Loucy (cell line): ENCODE measurements around the gene UBASH3A.

Source experiments
- H2AFZ ChIP-seq: fragments of 200-600 bp; sonication (generic); 2 replicates; pipeline ENCODE4 v1.6.0; 2016; ENCODE audit warnings: antibody characterized with exemption, mild to moderate bottlenecking, low read length, moderate library complexity
- H3F3A ChIP-seq: fragments of 200-600 bp; 2 replicates; pipeline ENCODE4 v1.6.0; 2016; ENCODE audit warnings: antibody characterized with exemption, low read depth, mild to moderate bottlenecking
- H3K27me3 ChIP-seq: fragments of 200-600 bp; sonication (generic); 2 replicates; pipeline ENCODE4 v1.6.1; 2014; ENCODE audit warnings: low read length, mild to moderate bottlenecking; ENCODE audit not compliant: insufficient read depth, poor library complexity, severe bottlenecking
- H3K36me3 ChIP-seq: fragments of 200-600 bp; sonication (generic); 2 replicates; pipeline ENCODE4 v1.6.1; 2016; ENCODE audit warnings: low read length; ENCODE audit not compliant: insufficient read depth
- H3K4me1 ChIP-seq: fragments of 200-600 bp; sonication (generic); 2 replicates; pipeline ENCODE4 v1.5.1; 2014; ENCODE audit warnings: low read length, mild to moderate bottlenecking; ENCODE audit not compliant: insufficient read depth, poor library complexity, severe bottlenecking
- H3K4me2 ChIP-seq: fragments of 200-600 bp; sonication (generic); 2 replicates; pipeline ENCODE4 v1.6.0; 2014; ENCODE audit warnings: antibody characterized with exemption, low read length, low read depth, mild to moderate bottlenecking; ENCODE audit not compliant: poor library complexity, severe bottlenecking
- H3K4me3 ChIP-seq: fragments of 200-600 bp; sonication (generic); 2 replicates; pipeline ENCODE4 v1.5.1; 2014; ENCODE audit warnings: low read length, mild to moderate bottlenecking, mixed read lengths; ENCODE audit not compliant: poor library complexity, severe bottlenecking
- H3K79me2 ChIP-seq: fragments of 200-600 bp; sonication (generic); 2 replicates; pipeline ENCODE4 v1.6.1; 2014; ENCODE audit warnings: low read length; ENCODE audit not compliant: insufficient read depth
- H3K9ac ChIP-seq: fragments of 200-600 bp; sonication (generic); 2 replicates; pipeline ENCODE4 v1.6.0; 2014; ENCODE audit warnings: mild to moderate bottlenecking, low read depth, low read length, moderate library complexity; ENCODE audit not compliant: poor library complexity, severe bottlenecking
- H3K9me2 ChIP-seq: fragments of 200-600 bp; sonication (generic); replicated peaks from 2 replicates; pipeline ENCODE4 v1.6.1; 2016; ENCODE audit warnings: low read depth, low read length, mixed read lengths
- H3K9me3 ChIP-seq: fragments of 200-600 bp; sonication (generic); 2 replicates; pipeline ENCODE4 v1.6.1; 2014; ENCODE audit warnings: mild to moderate bottlenecking, antibody characterized with exemption, low read length, low read depth; ENCODE audit not compliant: insufficient read depth
- H4K20me1 ChIP-seq: fragments of 200-600 bp; sonication (generic); 2 replicates; pipeline ENCODE4 v1.6.0; 2014; ENCODE audit warnings: antibody characterized with exemption, low read length, mild to moderate bottlenecking; ENCODE audit not compliant: insufficient read depth, poor library complexity, severe bottlenecking
- EZH2phosphoT487 ChIP-seq: fragments of 200-600 bp; IDR thresholded peaks from 2 replicates; pipeline ENCODE4 v1.6.1; 2018; ENCODE audit warnings: antibody characterized with exemption, mild to moderate bottlenecking, moderate library complexity, borderline replicate concordance
- TF ChIP-seq, protein P1 (sequence below): fragments of 200-600 bp; sonication (generic); conservative IDR thresholded peaks from 2 replicates; pipeline ENCODE4 v1.5.1; 2014; ENCODE audit warnings: mild to moderate bottlenecking, antibody characterized with exemption, low read length

Gene UBASH3A

DNA sequence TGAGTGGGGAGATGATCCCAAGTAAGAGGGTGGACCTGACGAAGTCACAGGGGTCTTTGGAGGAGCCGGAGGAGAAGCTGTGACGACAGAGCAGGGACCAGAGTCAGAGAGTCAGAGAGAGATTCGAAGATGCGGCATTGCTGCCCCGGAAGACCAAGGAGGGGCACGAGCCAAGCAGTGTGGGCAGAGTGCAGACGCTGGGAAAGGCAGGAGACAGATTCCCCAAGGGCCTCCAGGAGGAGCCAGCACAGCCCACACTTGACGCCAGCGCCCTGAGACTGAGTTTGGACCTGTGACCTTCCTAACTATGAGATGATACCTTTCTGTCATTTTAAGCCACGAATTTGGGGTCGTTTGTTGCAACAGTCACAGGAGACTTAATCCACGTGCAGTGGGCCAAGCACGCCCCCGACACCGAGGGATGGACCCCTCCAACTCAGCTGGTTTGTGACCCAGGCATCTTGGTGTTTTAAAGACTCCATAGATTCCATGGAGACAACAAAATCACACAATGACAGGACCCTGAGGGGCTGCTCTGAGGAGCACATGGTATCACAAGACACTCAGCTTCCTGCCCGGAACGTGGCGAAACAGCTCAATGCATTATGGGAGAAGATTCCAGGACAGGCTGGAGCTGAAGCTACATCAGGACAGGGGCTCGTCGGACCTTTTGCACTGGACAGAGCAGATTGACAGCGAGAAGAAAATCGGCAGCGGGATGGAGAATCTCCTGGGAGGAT lies 26.3 kb upstream of the UBASH3A start:
- no peaks in the 10 kb centered on the region for H3K27me3 ChIP-seq

DNA sequence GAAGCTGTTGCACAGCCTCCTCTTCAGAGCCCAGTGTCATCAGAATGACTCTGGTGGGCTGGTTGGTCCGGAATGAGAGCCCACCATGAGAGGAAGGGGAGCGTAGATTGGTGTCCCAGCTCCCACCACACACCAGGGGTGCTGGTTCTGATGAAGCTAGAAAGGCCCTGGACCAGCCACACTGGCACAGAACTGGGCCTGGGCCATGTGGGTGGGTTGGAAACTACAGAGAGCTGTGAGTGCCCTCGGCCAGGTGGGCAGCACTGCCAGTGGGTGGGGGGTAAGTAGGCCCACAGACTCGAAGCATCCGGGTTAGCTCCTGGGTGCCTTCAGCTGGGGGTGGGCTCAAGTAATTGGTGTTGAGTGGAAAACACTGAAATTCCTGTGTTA lies 25.8 kb upstream of the UBASH3A start:
- no peak overlapping the region for H3K9ac ChIP-seq
- H3F3A ChIP-seq: no peaks in the 10 kb centered on the region
- H3K4me1 ChIP-seq: peaks cover 6% of the 10 kb centered on the region
- TF ChIP-seq EZH2phosphoT487: no peak
- TF ChIP-seq, protein P1, sequence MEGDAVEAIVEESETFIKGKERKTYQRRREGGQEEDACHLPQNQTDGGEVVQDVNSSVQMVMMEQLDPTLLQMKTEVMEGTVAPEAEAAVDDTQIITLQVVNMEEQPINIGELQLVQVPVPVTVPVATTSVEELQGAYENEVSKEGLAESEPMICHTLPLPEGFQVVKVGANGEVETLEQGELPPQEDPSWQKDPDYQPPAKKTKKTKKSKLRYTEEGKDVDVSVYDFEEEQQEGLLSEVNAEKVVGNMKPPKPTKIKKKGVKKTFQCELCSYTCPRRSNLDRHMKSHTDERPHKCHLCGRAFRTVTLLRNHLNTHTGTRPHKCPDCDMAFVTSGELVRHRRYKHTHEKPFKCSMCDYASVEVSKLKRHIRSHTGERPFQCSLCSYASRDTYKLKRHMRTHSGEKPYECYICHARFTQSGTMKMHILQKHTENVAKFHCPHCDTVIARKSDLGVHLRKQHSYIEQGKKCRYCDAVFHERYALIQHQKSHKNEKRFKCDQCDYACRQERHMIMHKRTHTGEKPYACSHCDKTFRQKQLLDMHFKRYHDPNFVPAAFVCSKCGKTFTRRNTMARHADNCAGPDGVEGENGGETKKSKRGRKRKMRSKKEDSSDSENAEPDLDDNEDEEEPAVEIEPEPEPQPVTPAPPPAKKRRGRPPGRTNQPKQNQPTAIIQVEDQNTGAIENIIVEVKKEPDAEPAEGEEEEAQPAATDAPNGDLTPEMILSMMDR: no peak
- H3K79me2 ChIP-seq: no peaks in the 10 kb centered on the region
- H4K20me1 ChIP-seq: no peaks in the 10 kb centered on the region
- H3K4me3 ChIP-seq: no peak overlapping the region
- no peaks in the 10 kb centered on the region for H3K36me3 ChIP-seq
- H3K9me2 ChIP-seq: no peaks in the 10 kb centered on the region
- H2AFZ ChIP-seq: no peak overlapping the region
- no peaks in the 10 kb centered on the region for H3K27me3 ChIP-seq
- H3K4me2 ChIP-seq: no peak overlapping the region
- H3K9me3 ChIP-seq: peaks cover 14% of the 10 kb centered on the region; the same call in 1 of the 2 replicates

More for the DNA sequence above, 26.3 kb upstream of the UBASH3A start:
- Histone ChIP-seq H3K9me2 (no peaks in the 10 kb centered on the region), H3F3A (no peaks in the 10 kb centered on the region), H2AFZ (no peak overlapping the region), H4K20me1 (no peaks in the 10 kb centered on the region), H3K9me3 (peaks cover 9% of the 10 kb centered on the region; the same call in 1 of the 2 replicates), H3K36me3 (no peaks in the 10 kb centered on the region), H3K4me3 (no peak overlapping the region), H3K4me1 (peaks cover 6% of the 10 kb centered on the region), H3K4me2 (no peak overlapping the region), H3K79me2 (no peaks in the 10 kb centered on the region), H3K9ac (no peak overlapping the region)
- TF ChIP-seq, protein P1: no peak
- TF ChIP-seq EZH2phosphoT487: no peak

DNA sequence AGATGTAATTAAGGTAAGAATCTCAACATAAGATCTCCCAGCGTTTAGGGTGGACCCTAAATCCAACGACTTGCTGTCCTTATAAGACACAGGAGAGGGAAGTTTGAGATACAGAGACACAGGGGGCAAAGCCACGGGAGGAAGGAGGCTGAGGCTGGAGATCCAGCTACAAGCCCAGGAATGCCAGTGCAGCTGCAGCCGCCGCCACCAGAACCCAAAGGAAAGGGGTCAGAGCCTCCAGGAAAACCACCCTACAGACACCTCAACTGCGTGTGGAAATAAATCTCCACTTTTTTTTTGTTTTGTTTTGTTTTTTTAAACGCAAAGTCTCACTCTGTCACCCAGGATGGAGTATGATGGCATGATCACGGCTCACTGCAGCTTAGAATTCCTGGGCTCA lies 25.3 kb upstream of the UBASH3A start:
- Histone ChIP-seq H3K4me1 (peaks cover 6% of the 10 kb centered on the region), H3F3A (no peaks in the 10 kb centered on the region), H3K4me3 (no peak overlapping the region), H3K9ac (no peak overlapping the region), H3K4me2 (no peak overlapping the region), H3K27me3 (no peaks in the 10 kb centered on the region), H3K79me2 (no peaks in the 10 kb centered on the region), H3K9me3 (peaks cover 14% of the 10 kb centered on the region; the same call in 1 of the 2 replicates), H3K36me3 (no peaks in the 10 kb centered on the region), H3K9me2 (no peaks in the 10 kb centered on the region), H4K20me1 (no peaks in the 10 kb centered on the region), H2AFZ (no peak overlapping the region)
- TF ChIP-seq, protein P1: no peak
- no peak for TF ChIP-seq EZH2phosphoT487
